HepG2 (cell line): ENCODE results near the gene KLHL11. TPM values are rescaled to one million over a fixed set of nuclear protein-coding genes. Genes with fewer than 3 reads are reported as not detected.

ENCODE experiments used
- FOSL1 ChIP-seq: sonication (generic); formaldehyde crosslinking; IDR thresholded peaks from 2 replicates; pipeline ENCODE4 v1.9.0; 2021; ENCODE audit warnings: missing genetic modification reagents, borderline replicate concordance
- HES4 ChIP-seq: sonication (generic); formaldehyde crosslinking; IDR thresholded peaks from 2 replicates; pipeline ENCODE4 v1.9.0; 2021; ENCODE audit warnings: mild to moderate bottlenecking, missing genetic modification reagents, borderline replicate concordance
- MIER2 ChIP-seq: IDR thresholded peaks from 2 replicates; pipeline ENCODE4 v1.6.1; 2016; ENCODE audit warnings: missing biosample characterization, missing genetic modification reagents
- MIXL1 ChIP-seq: IDR thresholded peaks from 2 replicates; pipeline ENCODE4 v1.6.1; 2016
- MXI1 ChIP-seq: IDR thresholded peaks from 3 replicates; pipeline ENCODE4 v1.6.1; 2012; ENCODE audit warnings: low read depth, low read length, inconsistent platforms, borderline replicate concordance
- NR2F2 ChIP-seq: IDR thresholded peaks from 2 replicates; pipeline ENCODE4 v1.6.1; 2012; ENCODE audit warnings: low read depth, inconsistent platforms, borderline replicate concordance
- SMAD9 ChIP-seq: sonication (generic); formaldehyde crosslinking; IDR thresholded peaks from 2 replicates; pipeline ENCODE4 v1.5.1; 2020; ENCODE audit warnings: mild to moderate bottlenecking, missing genetic modification reagents
- TCF7 ChIP-seq: sonication (generic); IDR thresholded peaks from 2 replicates; pipeline ENCODE4 v1.6.1; 2016; ENCODE audit warnings: antibody characterized with exemption, low read depth
- TMF1 ChIP-seq: sonication (generic); formaldehyde crosslinking; IDR thresholded peaks from 2 replicates; pipeline ENCODE4 v1.8.1; 2022; ENCODE audit warnings: low read depth, missing genetic modification reagents
- ZNF260 ChIP-seq: sonication (generic); formaldehyde crosslinking; IDR thresholded peaks from 2 replicates; pipeline ENCODE4 v1.4.0; 2020; ENCODE audit warnings: missing genetic modification reagents, low read depth, mild to moderate bottlenecking, borderline replicate concordance
- ZNF572 ChIP-seq: sonication (generic); formaldehyde crosslinking; IDR thresholded peaks from 2 replicates; pipeline ENCODE4 v1.5.1; 2020; ENCODE audit warnings: mild to moderate bottlenecking, missing genetic modification reagents
- ZNF780A ChIP-seq: sonication (generic); formaldehyde crosslinking; IDR thresholded peaks from 2 replicates; pipeline ENCODE4 v1.8.0; 2022; ENCODE audit warnings: mild to moderate bottlenecking, missing genetic modification reagents, moderate library complexity
- polyA plus RNA-seq, 8 experiments: library from polyadenylated mRNA; depleted of rRNA in 3 of 8; stranded (reverse) in 7 of 8; unstranded in 1 of 8; fragments of >200 nt; fragmentation: Illumina TruSeq in 4 of 8; extraction: Trizol in 4 of 8; gene quantifications; 2 replicates each; pipeline versions ENCODE4 v1.2.1 to v1.2.3, GENCODE V29; 2011 to 2016; ENCODE audit warnings: low read depth in 4 of 8, missing spikeins in 1 of 8, mixed read lengths in 1 of 8; ENCODE audit not compliant: insufficient read depth in 1 of 8
- total RNA-seq, 5 experiments: library from RNA; depleted of rRNA; stranded (reverse); fragments of >200 nt; fragmentation: Illumina TruSeq; extraction: Trizol; gene quantifications; 2 replicates each; pipeline ENCODE4 v1.2.3, GENCODE V29; 2016; ENCODE audit warnings: low read depth in 1 of 5
- TF ChIP-seq, protein P1 (sequence below): sonication (generic); formaldehyde crosslinking; IDR thresholded peaks from 2 replicates; pipeline ENCODE4 v1.5.1; 2020; ENCODE audit warnings: missing genetic modification reagents, mild to moderate bottlenecking, borderline replicate concordance
- TF ChIP-seq, protein P2 (sequence below): sonication (generic); formaldehyde crosslinking; IDR thresholded peaks from 2 replicates; pipeline ENCODE4 v1.5.1; 2020; ENCODE audit warnings: mild to moderate bottlenecking, missing genetic modification reagents, moderate library complexity
- TF ChIP-seq, protein P3 (sequence below): sonication (generic); formaldehyde crosslinking; IDR thresholded peaks from 2 replicates; pipeline ENCODE4 v1.4.0; 2020; ENCODE audit warnings: missing genetic modification reagents; ENCODE audit errors: not compliant biosample characterization
- TF ChIP-seq, protein P4 (sequence below): sonication (generic); formaldehyde crosslinking; IDR thresholded peaks from 2 replicates; pipeline ENCODE4 v1.4.0; 2020; ENCODE audit warnings: missing genetic modification reagents, borderline replicate concordance
- TF ChIP-seq, protein P5 (sequence below): IDR thresholded peaks from 2 replicates; pipeline ENCODE4 v1.6.1; 2012; ENCODE audit warnings: inconsistent platforms

KLHL11 gene
- total and polyA plus RNA-seq, 2 of the 13 experiments (the other 11 are each of a cell fraction or from before 2014, with no cell fraction given) = 7.7 to 27.5 TPM

DNA sequence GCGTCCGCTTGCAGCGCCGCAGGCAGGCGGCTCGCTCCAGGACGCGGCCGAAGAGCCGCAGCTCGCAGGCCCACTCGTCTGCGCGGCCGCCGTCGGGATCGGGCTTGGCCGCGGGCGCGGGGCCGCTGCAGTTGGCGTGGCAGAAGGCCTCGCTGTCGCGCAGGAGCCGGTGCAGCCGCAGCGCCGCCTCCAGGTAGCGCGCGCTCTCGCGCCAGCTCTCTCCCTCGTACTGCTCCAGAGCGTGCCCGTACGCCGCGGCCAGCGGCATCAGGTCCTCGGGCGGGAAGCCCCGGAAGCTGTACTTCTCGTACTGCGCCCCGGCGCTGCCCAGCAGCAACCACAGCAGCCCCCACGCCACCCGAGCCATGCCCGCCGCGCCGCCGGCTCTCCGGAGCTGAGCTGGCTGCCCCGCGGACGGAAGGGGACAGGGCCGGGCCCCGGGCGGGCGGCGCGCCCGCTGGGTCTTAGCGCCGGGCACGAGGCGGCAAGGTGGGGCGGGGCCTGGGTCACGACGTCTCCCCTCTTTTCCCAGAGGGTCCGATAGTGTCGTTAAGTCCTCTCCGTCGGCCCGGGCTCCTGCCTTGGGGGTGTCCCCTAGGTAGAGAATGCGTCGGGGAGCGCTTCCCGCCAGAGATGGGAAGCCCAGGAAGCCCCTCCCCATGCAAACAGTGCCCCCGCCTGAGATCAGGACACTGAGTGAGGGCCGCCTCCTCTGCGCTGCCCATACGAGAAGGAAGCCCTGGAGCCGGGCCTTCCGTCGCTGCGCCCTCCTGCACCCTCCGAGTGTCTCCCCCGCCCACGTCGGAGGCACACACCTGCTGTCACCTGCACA lies 53.5 kb downstream of the KLHL11 start, which contains the start of gene P3H4 (continued):
- TF ChIP-seq, protein P1, sequence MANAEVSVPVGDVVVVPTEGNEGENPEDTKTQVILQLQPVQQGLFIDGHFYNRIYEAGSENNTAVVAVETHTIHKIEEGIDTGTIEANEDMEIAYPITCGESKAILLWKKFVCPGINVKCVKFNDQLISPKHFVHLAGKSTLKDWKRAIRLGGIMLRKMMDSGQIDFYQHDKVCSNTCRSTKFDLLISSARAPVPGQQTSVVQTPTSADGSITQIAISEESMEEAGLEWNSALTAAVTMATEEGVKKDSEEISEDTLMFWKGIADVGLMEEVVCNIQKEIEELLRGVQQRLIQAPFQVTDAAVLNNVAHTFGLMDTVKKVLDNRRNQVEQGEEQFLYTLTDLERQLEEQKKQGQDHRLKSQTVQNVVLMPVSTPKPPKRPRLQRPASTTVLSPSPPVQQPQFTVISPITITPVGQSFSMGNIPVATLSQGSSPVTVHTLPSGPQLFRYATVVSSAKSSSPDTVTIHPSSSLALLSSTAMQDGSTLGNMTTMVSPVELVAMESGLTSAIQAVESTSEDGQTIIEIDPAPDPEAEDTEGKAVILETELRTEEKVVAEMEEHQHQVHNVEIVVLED (CRISPR knock-in tag) = peak; percentile 70
- TF ChIP-seq MXI1 = peak; percentile 63; the same call in 2 of the 3 replicates
- TF ChIP-seq, protein P2, sequence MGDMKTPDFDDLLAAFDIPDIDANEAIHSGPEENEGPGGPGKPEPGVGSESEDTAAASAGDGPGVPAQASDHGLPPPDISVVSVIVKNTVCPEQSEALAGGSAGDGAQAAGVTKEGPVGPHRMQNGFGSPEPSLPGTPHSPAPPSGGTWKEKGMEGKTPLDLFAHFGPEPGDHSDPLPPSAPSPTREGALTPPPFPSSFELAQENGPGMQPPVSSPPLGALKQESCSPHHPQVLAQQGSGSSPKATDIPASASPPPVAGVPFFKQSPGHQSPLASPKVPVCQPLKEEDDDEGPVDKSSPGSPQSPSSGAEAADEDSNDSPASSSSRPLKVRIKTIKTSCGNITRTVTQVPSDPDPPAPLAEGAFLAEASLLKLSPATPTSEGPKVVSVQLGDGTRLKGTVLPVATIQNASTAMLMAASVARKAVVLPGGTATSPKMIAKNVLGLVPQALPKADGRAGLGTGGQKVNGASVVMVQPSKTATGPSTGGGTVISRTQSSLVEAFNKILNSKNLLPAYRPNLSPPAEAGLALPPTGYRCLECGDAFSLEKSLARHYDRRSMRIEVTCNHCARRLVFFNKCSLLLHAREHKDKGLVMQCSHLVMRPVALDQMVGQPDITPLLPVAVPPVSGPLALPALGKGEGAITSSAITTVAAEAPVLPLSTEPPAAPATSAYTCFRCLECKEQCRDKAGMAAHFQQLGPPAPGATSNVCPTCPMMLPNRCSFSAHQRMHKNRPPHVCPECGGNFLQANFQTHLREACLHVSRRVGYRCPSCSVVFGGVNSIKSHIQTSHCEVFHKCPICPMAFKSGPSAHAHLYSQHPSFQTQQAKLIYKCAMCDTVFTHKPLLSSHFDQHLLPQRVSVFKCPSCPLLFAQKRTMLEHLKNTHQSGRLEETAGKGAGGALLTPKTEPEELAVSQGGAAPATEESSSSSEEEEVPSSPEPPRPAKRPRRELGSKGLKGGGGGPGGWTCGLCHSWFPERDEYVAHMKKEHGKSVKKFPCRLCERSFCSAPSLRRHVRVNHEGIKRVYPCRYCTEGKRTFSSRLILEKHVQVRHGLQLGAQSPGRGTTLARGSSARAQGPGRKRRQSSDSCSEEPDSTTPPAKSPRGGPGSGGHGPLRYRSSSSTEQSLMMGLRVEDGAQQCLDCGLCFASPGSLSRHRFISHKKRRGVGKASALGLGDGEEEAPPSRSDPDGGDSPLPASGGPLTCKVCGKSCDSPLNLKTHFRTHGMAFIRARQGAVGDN (CRISPR knock-in tag) = peak; percentile 81
- no peak for TF ChIP-seq SMAD9
- peak; percentile 65; the same call in 1 of the 2 replicates for TF ChIP-seq ZNF780A (CRISPR knock-in tag)
- peak; percentile 82; the same call in 1 of the 2 replicates for TF ChIP-seq ZNF572
- TF ChIP-seq NR2F2 = peak; percentile 31; the same call in 1 of the 2 replicates
- no peak for TF ChIP-seq MIER2 (CRISPR knock-in tag)
- TF ChIP-seq MIXL1 (CRISPR knock-in tag) = no peak
- TF ChIP-seq TCF7 = peak; percentile 7; the same call in 1 of the 2 replicates
- TF ChIP-seq HES4 = peak; percentile 94
- TF ChIP-seq TMF1 (CRISPR knock-in tag) = peak; percentile 99
- TF ChIP-seq FOSL1 (CRISPR knock-in tag) = no peak
- TF ChIP-seq, protein P3, sequence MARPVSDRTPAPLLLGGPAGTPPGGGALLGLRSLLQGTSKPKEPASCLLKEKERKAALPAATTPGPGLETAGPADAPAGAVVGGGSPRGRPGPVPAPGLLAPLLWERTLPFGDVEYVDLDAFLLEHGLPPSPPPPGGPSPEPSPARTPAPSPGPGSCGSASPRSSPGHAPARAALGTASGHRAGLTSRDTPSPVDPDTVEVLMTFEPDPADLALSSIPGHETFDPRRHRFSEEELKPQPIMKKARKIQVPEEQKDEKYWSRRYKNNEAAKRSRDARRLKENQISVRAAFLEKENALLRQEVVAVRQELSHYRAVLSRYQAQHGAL (CRISPR knock-in tag) = peak; percentile 93
- TF ChIP-seq, protein P4, sequence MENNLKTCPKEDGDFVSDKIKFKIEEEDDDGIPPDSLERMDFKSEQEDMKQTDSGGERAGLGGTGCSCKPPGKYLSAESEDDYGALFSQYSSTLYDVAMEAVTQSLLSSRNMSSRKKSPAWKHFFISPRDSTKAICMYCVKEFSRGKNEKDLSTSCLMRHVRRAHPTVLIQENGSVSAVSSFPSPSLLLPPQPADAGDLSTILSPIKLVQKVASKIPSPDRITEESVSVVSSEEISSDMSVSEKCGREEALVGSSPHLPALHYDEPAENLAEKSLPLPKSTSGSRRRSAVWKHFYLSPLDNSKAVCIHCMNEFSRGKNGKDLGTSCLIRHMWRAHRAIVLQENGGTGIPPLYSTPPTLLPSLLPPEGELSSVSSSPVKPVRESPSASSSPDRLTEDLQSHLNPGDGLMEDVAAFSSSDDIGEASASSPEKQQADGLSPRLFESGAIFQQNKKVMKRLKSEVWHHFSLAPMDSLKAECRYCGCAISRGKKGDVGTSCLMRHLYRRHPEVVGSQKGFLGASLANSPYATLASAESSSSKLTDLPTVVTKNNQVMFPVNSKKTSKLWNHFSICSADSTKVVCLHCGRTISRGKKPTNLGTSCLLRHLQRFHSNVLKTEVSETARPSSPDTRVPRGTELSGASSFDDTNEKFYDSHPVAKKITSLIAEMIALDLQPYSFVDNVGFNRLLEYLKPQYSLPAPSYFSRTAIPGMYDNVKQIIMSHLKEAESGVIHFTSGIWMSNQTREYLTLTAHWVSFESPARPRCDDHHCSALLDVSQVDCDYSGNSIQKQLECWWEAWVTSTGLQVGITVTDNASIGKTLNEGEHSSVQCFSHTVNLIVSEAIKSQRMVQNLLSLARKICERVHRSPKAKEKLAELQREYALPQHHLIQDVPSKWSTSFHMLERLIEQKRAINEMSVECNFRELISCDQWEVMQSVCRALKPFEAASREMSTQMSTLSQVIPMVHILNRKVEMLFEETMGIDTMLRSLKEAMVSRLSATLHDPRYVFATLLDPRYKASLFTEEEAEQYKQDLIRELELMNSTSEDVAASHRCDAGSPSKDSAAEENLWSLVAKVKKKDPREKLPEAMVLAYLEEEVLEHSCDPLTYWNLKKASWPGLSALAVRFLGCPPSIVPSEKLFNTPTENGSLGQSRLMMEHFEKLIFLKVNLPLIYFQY (CRISPR knock-in tag) = 0 out of 2 replicates have a peak, but pooled peaks have one; percentile 31
- TF ChIP-seq, protein P5, sequence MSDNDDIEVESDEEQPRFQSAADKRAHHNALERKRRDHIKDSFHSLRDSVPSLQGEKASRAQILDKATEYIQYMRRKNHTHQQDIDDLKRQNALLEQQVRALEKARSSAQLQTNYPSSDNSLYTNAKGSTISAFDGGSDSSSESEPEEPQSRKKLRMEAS = peak; percentile 93
- 0 out of 2 replicates have a peak, but pooled peaks have one; percentile 68 for TF ChIP-seq ZNF260 (CRISPR knock-in tag)
